Measurements from ENCODE around the gene RND2. TPM values are rescaled to one million over a fixed set of nuclear protein-coding genes. Genes with fewer than 3 reads are reported as not detected.
"Not testable (repeated sequence)": the region's sequence is repeated elsewhere in the genome, so short reads cannot be mapped to it uniquely, and the experiment has no call there.

Gene RND2, protein sequence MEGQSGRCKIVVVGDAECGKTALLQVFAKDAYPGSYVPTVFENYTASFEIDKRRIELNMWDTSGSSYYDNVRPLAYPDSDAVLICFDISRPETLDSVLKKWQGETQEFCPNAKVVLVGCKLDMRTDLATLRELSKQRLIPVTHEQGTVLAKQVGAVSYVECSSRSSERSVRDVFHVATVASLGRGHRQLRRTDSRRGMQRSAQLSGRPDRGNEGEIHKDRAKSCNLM
- 0.11 TPM in 1 of 2 replicates, not detected in the other for total RNA-seq (2014; rRNA removed; shearing (Covaris generic))

- DNase-seq (ENCODE audit: low read depth): peak; percentile 87
Observed at GRCh38 chr17:43024407-43025289, at the start of gene RND2. Gene RND2, plus strand, starts transcription at chr17:43025231. Its CDS starts 117 bp downstream, at chr17:43025348.

GRCh38 chr17:42975265-42975664 is 49.8 kb upstream of the RND2 start:
- DNase-seq (ENCODE audit: low read depth): no peak

DNA sequence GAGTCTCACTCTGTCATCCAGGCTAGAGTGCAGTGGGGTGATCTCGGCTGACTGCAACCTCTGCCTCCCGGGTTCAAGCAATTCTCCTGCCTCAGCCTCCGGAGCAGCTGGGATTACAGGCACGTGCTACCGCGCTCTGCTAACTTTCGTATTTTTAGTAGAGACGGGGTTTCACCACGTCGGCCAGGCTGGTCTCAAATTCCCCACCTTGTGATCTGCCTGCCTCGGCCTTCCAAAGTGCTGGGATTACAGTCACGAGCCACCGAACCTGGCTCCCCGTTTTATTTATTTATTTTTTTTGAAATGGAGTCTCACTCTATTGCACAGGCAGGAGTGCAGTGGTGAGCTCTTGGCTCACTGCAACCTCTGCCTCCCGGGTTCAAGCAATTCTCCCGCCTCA is 49.3 kb upstream of the RND2 start:
- DNase-seq (ENCODE audit: low read depth): not testable (repeated sequence)

GRCh38 chr17:42979511-42980273 is 45.3 kb upstream of the RND2 start, which contains the start of gene PTGES3L:
Gene PTGES3L, minus strand, starts transcription at chr17:42980080. Its CDS starts 27 bp downstream, at chr17:42980053.
- DNase-seq (ENCODE audit: low read depth): peak; percentile 64

GRCh38 chr17:42980274-42980765 is 44.7 kb upstream of the RND2 start, which contains the start of gene RUNDC1:
Gene RUNDC1, plus strand, starts transcription at chr17:42980565. Its CDS starts 12 bp downstream, at chr17:42980577.
- peak; percentile 92 for DNase-seq (ENCODE audit: low read depth)

DNA sequence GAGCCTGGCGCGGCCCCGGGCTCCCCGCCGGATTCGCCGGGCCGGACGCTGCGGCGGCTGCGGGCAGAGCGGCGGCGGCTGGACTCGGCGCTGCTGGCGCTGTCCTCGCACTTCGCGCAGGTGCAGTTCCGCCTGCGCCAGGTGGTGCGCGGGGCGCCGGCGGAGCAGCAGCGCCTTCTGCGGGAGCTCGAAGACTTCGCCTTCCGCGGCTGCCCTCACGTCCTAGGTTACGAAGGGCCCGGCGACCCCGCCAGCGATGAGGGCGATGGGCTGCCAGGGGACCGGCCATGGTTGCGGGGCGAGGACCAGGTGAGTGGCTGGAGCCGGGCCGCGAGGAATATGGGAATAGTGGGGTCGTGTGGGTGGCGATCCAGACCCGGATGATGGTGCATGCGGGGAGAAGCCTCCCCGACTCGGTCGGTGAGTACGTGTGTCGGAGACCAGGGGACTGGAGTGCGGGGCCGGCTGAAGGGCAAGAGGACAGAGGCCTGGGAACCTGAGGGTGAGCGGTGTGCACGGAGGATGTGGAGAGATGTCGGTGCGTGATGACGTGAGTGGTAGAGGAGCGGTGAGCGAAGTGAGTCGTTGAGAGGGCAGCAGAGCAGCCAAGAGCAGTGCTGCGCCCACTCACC is 44.1 kb upstream of the RND2 start:
- peak; percentile 63 for DNase-seq (ENCODE audit: low read depth)

GRCh38 chr17:42982266-42982665 is 42.8 kb upstream of the RND2 start:
- DNase-seq (ENCODE audit: low read depth): no peak

DNA sequence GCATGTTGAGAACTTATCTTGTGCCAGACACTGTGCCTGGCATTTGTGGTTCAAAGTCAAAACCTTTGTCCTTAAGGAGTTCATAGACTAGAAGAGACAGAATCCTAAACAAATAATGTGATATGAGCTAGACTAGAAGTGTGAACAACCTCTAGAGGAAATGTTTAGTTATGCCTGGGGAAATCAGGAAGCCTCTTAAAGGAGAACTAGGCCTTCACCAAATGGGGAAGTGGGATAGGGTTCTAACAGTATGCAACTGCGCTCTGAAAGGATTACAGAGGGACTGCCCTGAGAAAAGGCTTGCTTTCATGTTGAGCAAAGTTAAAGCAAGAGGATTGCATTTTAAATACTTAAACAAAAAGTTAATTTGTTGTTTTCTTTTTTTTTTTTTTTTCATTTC is 39.8 kb upstream of the RND2 start:
- DNase-seq (ENCODE audit: low read depth): no peak

- DNase-seq (ENCODE audit: low read depth): no peak
Observed at GRCh38 chr17:42989141-42989540, 35.9 kb upstream of the RND2 start.

- no peak for DNase-seq (ENCODE audit: low read depth)
Observed at GRCh38 chr17:42989726-42990652, 35.0 kb upstream of the RND2 start.

- no peak for DNase-seq (ENCODE audit: low read depth)
Observed at GRCh38 chr17:42991471-42991870, 33.6 kb upstream of the RND2 start.

- no peak for DNase-seq (ENCODE audit: low read depth)
Observed at GRCh38 chr17:42992872-42993271, 32.2 kb upstream of the RND2 start.

DNA sequence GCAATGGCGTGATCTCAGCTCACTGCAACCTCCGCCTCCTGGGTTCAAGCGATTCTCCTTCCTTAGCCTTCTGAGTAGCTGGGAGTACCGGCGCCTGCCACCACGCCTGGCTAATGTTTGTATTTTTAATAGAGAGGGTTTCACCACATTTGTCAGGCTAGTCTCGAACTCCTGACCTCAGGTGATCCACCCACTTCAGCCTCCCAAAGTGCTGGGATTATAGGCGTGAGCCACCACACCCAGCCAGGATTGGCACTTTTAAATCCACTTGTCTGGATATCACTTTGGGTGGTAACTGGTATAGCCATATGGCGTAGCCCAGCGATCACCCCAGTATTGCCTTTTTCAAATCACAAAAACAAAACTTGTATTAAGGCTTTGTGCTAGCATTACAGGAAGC is 31.1 kb upstream of the RND2 start:
- not testable (repeated sequence) for DNase-seq (ENCODE audit: low read depth)

GRCh38 chr17:42997390-42997983 is 27.5 kb upstream of the RND2 start:
- no peak for DNase-seq (ENCODE audit: low read depth)

- DNase-seq (ENCODE audit: low read depth): peak; percentile 98
Observed at GRCh38 chr17:42997984-42998938, 26.8 kb upstream of the RND2 start, which contains the start of gene RPL27. Gene RPL27, plus strand, starts transcription at chr17:42998419. Its CDS starts 332 bp downstream, at chr17:42998751.

DNA sequence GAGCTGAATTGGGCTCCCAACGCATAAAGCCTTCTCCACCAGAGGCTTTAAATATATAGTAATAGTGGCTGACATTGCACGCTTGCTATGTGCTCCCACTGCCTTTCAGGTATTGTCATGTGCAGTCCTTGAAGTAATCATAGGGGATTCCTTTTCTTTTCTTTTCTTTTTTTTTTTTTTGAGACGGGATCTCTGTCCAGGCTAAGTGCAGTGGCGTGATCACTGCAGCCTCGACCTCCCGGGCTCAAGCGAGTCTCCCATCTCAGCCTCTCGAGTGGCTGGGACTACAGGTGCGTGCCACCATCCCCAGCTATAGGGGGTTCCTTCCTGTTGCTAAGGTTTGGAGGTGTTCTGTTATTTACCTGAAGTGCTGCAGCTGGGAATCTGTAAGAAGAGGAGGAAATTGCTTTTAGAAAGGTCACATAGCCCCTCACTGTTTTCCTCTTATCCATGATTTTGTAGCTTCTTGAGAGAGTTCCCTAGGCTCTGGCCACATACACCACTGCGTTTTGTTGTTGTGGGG is 26.0 kb upstream of the RND2 start:
- DNase-seq (ENCODE audit: low read depth): no peak

GRCh38 chr17:43000894-43001293 is 24.1 kb upstream of the RND2 start:
- not testable (repeated sequence) for DNase-seq (ENCODE audit: low read depth)

DNA sequence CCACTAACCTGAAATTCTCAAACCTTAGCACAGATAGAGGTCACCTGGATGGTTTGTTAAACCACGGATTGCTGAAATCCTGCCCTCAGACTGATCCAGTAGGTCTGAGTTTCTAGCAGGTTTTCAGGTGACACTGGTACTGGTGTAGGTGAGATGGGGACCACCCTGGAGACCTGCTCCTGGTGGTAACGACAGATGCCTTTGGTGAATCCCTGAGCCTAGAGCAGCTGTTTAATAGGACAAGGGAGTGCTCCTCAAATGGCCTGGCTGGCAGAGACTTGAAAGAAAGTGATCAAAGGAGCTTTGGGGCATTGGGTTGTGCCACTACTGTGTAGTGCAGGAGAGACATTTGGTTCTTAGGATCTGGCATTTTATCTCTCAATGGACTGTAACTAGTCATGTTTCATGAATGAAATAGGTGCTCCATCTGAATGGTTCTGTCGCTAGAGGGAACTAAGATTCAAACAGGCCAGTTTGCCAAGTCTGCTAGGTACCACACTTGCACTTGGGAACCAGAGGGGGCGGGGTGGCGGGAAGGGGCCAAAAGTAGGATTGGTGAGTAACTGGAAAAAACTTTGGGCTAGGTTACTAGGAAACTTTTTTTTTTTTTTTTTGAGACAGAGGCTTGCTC is 21.4 kb upstream of the RND2 start:
- DNase-seq (ENCODE audit: low read depth): peak; percentile 79

All from Daoy (cell line).